LNCaP clone FGC (cell line): ENCODE measurements around the gene ABI3.

ENCODE experiments used
- DNase-seq: peaks from one replicate; pipeline ENCODE4 v3.0.0-alpha.2; 2011; ENCODE audit warnings: low read depth
- H3K4me3 ChIP-seq: 2 replicates; pipeline ENCODE4 v1.5.1; 2011; ENCODE audit warnings: mild to moderate bottlenecking, low read depth, low read length, control low read depth
- TF ChIP-seq, protein P1 (sequence below): IDR thresholded peaks from 2 replicates; pipeline ENCODE4 v1.5.1; 2012; ENCODE audit warnings: mild to moderate bottlenecking; ENCODE audit not compliant: control insufficient read depth, insufficient read depth; ENCODE audit errors: extremely low read depth

ABI3 gene

DNA sequence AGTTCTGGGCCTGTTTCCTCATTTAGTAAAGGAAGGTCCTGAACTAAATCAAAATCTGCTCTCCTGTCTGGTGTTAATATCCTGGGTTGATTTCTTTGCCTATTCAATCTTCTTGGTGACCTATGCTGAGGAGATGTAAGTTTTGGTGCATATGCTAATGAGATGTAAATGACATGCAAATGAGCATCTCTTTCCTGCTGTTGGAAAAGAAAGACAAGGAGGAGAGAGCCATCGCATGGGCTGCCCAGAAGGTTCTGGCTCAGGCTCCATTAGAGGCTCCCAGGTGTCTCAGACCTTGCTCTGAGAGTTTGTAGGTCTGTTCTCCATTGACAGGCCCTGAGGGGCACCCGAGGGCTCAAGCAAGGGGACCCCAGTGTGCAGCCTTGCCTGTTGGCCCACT, 3.3 kb downstream of the ABI3 start:
- no peak overlapping the region for H3K4me3 ChIP-seq
- TF ChIP-seq, protein P1, sequence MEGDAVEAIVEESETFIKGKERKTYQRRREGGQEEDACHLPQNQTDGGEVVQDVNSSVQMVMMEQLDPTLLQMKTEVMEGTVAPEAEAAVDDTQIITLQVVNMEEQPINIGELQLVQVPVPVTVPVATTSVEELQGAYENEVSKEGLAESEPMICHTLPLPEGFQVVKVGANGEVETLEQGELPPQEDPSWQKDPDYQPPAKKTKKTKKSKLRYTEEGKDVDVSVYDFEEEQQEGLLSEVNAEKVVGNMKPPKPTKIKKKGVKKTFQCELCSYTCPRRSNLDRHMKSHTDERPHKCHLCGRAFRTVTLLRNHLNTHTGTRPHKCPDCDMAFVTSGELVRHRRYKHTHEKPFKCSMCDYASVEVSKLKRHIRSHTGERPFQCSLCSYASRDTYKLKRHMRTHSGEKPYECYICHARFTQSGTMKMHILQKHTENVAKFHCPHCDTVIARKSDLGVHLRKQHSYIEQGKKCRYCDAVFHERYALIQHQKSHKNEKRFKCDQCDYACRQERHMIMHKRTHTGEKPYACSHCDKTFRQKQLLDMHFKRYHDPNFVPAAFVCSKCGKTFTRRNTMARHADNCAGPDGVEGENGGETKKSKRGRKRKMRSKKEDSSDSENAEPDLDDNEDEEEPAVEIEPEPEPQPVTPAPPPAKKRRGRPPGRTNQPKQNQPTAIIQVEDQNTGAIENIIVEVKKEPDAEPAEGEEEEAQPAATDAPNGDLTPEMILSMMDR = no peak
- no peak for DNase-seq

DNA sequence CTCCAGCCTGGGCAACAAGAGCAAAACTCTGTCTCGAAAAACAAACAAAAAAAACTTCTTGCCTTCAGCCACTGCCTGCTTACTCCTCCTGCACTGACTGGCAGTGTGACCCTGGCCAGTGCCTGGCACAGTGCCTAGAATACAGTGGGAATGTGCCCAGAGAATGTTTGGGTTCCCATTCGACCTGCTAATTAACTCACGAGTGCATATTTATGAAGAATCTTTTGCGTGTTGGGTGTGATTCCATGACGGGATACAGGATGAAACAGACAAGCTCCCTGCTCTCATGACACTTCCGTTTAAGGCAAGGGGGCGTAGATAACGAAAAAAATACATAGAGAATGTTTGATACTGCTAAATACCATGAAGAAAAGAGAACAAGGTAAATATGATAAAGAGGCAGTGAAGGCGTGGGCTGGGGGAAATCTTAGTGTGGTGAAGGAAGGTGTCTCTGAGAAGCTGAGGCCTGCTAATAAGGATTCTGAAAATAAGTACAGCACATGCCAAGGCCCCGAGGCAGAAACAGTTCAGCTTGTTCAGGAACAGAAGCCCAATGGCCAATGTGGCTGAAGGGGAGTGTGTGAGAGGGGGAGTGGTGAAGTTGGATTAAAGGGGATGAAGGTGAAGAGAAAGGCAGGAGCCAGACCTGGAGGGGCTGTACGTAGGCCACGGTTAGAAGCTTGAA, 4.3 kb downstream of the ABI3 start:
- H3K4me3 ChIP-seq = no peak overlapping the region
- DNase-seq = no peak
- TF ChIP-seq, protein P1 = no peak

GRCh38 chr17:49216482-49216881, 6.0 kb downstream of the ABI3 start:
- no peak overlapping the region for H3K4me3 ChIP-seq
- TF ChIP-seq, protein P1 = no peak
- DNase-seq = no peak

GRCh38 chr17:49216953-49217650, 6.6 kb downstream of the ABI3 start:
- H3K4me3 ChIP-seq = no peak overlapping the region
- TF ChIP-seq, protein P1 = no peak
- no peak for DNase-seq

DNA sequence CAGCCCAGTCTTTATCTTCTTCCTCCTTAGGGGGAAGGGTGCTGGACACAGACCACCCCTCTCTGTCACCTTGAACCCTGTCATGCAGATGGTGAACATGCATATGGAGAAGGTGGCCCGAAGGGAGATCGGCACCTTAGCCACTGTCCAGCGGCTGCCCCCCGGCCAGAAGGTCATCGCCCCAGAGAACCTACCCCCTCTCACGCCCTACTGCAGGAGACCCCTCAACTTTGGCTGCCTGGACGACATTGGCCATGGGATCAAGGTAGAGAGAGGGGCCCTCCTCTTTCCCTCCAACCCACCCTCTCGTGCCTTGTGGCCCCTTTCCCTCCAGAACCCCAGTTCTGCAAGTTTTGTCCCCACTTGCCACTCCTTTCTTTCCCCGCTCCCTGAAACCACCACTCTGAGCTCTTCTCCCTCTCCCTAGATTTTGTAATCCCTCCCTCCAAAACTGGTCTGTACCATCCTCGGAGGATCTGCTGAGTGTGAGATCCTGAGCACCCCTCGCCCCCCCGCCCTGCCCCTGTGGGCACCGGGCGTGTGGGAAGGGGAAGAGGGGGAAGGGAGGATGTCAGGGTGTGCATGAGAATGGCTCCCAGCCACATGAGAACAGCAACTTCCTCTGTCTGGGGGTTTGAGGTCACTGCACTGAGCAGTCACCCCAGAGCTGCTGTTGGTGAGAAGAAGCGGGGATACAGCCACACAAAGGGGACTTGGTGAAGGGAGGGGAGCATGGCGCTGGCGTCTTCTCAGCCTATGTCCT, 7.3 kb downstream of the ABI3 start:
- no peak overlapping the region for H3K4me3 ChIP-seq
- TF ChIP-seq, protein P1 = no peak
- DNase-seq = no peak

GRCh38 chr17:49218941-49219913, 8.7 kb downstream of the ABI3 start:
- DNase-seq = no peak
- no peak overlapping the region for H3K4me3 ChIP-seq
- TF ChIP-seq, protein P1 = no peak; the same call in 1 of the 2 replicates
